Activated T-cell treated with anti-CD3 and anti-CD28 coated beads, Interleukin-2, amount 50 U/mL, for 72 hours (primary cell): ENCODE data around the gene DBT. TPM values are rescaled to one million over a fixed set of nuclear protein-coding genes. Genes with fewer than 3 reads are reported as not detected.
"Not testable (repeated sequence)": the region's sequence is repeated elsewhere in the genome, so short reads cannot be mapped to it uniquely, and the experiment has no call there.

Experiments used
- ATAC-seq, 2 donors: fragments of 150-1000 bp; cut with Tn5 transposase; replicated peaks in 1 of 2; 2 replicates each; pipeline ENCODE4 v1.10.0; 2021; ENCODE audit warnings: moderate library complexity in 2 of 2, mild to moderate bottlenecking in 1 of 2
- DNase-seq, 2 donors: peaks; one replicate each; pipeline ENCODE4 v3.0.0; 2021 to 2022; ENCODE audit warnings: mixed read lengths in 1 of 2
- H3K27ac Mint-ChIP-seq: one replicate; pipeline ENCODE4 v1.8.0; 2022; ENCODE audit warnings: mild to moderate bottlenecking, moderate library complexity, mixed read lengths
- H3K27me3 Mint-ChIP-seq: one replicate; pipeline ENCODE4 v1.8.0; 2022; ENCODE audit warnings: low read depth, mixed read lengths
- H3K36me3 Mint-ChIP-seq, 2 donors: one replicate each; pipeline ENCODE4 v1.8.0; 2022; ENCODE audit warnings: mixed read lengths in 2 of 2, mild to moderate bottlenecking in 1 of 2; ENCODE audit not compliant: insufficient read depth in 2 of 2
- H3K4me1 Mint-ChIP-seq: one replicate; pipeline ENCODE4 v1.8.0; 2022; ENCODE audit warnings: low read depth, mixed read lengths
- H3K4me3 Mint-ChIP-seq, 2 donors: one replicate each; pipeline ENCODE4 v1.8.0; 2022; ENCODE audit warnings: mild to moderate bottlenecking in 2 of 2, mixed read lengths in 2 of 2, moderate library complexity in 2 of 2
- H3K9me3 Mint-ChIP-seq, 2 donors: one replicate each; pipeline ENCODE4 v1.8.0; 2022; ENCODE audit warnings: mixed read lengths in 2 of 2
- total RNA-seq, 2 donors: library from RNA; stranded (reverse); gene quantifications; one replicate each; pipeline ENCODE4 v1.2.3, GENCODE V29; 2022

The DBT gene
- total RNA-seq, 2 donors from 2014 or later = 11.9 to 15.3 TPM

DNA sequence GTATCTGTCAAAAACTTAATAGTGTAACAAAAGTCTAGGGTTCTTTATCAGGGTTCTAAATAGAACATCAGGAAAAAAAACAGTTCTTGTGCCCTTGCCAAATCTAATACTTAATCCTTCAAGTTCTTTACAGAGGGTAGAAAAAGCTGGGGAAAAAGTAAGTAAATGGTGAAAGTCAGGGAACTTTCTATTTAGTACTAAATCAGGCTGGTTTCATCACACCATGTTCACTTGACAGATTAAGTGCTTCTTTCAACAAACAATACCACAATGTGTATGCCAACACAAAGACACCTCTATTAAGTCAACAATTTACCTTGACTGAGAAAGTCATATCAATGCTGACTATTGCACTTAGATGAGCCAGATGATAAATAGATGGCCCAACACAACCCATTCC lies 9.7 kb downstream of the DBT start:
- H3K4me1 Mint-ChIP-seq = peaks cover 13% of the 10 kb centered on the region
- no peak overlapping the region for H3K4me3 Mint-ChIP-seq

DNA sequence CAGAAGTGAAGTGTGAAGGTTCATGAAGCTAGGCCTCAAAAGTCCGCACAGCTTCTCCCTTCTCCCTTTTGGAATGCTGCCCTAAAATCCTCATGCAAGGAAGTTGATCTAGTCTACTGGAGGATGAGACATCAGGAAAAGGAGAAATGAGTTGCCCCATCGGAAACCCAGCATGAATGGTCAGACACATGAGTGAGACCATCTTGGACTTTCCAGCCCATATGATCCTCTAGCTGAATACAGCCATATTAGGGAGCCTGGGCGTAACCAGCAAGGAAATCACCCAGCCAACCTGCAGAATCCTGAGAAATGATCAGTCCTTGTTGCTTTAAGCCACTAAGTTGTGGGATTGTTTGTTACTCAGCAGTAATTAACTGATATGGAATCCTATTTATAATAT lies 12.5 kb downstream of the DBT start:
- H3K9me3 Mint-ChIP-seq = no peaks in the 10 kb centered on the region
- ATAC-seq = no peak
- peaks cover 3% of the 10 kb centered on the region for H3K4me1 Mint-ChIP-seq
- no peak for DNase-seq
- peaks cover 4 to 10% of the 10 kb centered on the region in 2 donors for H3K36me3 Mint-ChIP-seq
- no peak overlapping the region for H3K4me3 Mint-ChIP-seq
- H3K27me3 Mint-ChIP-seq = no peaks in the 10 kb centered on the region
- no peak overlapping the region for H3K27ac Mint-ChIP-seq

More for the DNA sequence above, 9.7 kb downstream of the DBT start:
- Mint-ChIP-seq H3K36me3 (peaks cover 3 to 10% of the 10 kb centered on the region in 2 donors), H3K27me3 (no peaks in the 10 kb centered on the region), H3K27ac (no peak overlapping the region), H3K9me3 (no peaks in the 10 kb centered on the region)
- no peak for DNase-seq
- ATAC-seq = no peak

DNA sequence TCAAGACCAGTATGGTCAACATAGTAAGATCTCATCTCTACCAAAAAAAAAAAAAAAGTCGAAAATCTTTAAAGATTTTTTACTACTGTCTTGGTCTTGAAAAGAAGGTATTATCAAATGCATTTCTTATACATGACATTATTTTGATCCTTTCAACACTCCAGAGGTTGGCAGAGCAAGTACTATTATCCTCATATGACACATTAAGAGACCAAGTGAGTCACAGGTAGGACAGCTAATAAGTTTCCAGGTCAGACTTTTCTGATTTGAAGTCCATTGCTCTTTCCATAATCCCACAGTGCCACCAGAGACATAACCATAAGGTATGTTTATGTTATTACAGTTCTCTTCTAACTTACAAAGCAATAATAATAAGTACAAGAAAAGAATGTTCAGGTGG lies 15.2 kb downstream of the DBT start:
- ATAC-seq = no peak
- H3K27ac Mint-ChIP-seq = no peak overlapping the region
- H3K4me1 Mint-ChIP-seq = peaks cover 25% of the 10 kb centered on the region
- H3K27me3 Mint-ChIP-seq = no peaks in the 10 kb centered on the region
- H3K9me3 Mint-ChIP-seq = no peaks in the 10 kb centered on the region
- H3K4me3 Mint-ChIP-seq = no peak overlapping the region
- H3K36me3 Mint-ChIP-seq = peaks cover 8 to 19% of the 10 kb centered on the region in 2 donors
- DNase-seq = no peak

- H3K9me3 Mint-ChIP-seq, DNase-seq, ATAC-seq, H3K4me3 Mint-ChIP-seq, H3K27me3 Mint-ChIP-seq: not testable (repeated sequence)
- Mint-ChIP-seq H3K36me3 (peaks cover 6 to 15% of the 10 kb centered on the region in 2 donors), H3K27ac (peak overlapping the region; percentile 62), H3K4me1 (peaks cover 22% of the 10 kb centered on the region)
Measured at GRCh38 chr1:100233566-100233965, 16.1 kb downstream of the DBT start.

DNA sequence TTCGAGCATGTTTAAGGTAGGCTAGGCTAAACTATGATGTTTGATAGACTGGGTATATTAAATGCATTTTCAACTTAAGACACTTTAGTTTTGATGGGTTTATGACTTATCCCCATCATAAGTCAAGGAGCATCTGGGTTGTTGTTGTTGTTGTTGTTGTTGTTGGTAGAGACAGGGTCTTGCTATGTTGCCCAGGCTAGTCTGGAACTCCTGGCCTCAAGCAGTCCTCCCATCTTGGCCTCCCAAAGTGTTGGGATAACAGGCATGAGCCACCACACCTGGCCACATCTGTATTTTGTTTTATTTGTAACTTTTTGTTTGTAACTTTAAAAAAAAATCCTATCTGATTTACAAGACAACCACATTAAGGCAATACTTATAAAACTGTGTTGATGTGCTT lies 17.5 kb downstream of the DBT start:
- Mint-ChIP-seq H3K36me3 (peaks cover 6 to 15% of the 10 kb centered on the region in 2 donors), H3K27ac (no peak overlapping the region), H3K9me3 (no peaks in the 10 kb centered on the region), H3K4me3 (no peak overlapping the region), H3K27me3 (no peaks in the 10 kb centered on the region), H3K4me1 (peaks cover 22% of the 10 kb centered on the region)
- DNase-seq (no peak), ATAC-seq (no peak)

GRCh38 chr1:100231721-100232120 lies 17.9 kb downstream of the DBT start:
- no peak for ATAC-seq
- DNase-seq = no peak
- Mint-ChIP-seq H3K4me1 (peaks cover 22% of the 10 kb centered on the region), H3K4me3 (no peak overlapping the region), H3K9me3 (no peaks in the 10 kb centered on the region), H3K27me3 (no peaks in the 10 kb centered on the region), H3K36me3 (peaks cover 6 to 11% of the 10 kb centered on the region in 2 donors), H3K27ac (no peak overlapping the region)

GRCh38 chr1:100230765-100231164 lies 18.9 kb downstream of the DBT start:
- peak; percentile 94 to 98 for ATAC-seq
- peak overlapping the region; percentile 79 for H3K27ac Mint-ChIP-seq

GRCh38 chr1:100229681-100230443 lies 19.8 kb downstream of the DBT start:
- no peaks in the 10 kb centered on the region for H3K27me3 Mint-ChIP-seq
- H3K4me3 Mint-ChIP-seq = no peak overlapping the region
- peaks cover 6 to 13% of the 10 kb centered on the region in 2 donors for H3K36me3 Mint-ChIP-seq
- no peak for DNase-seq
- peak overlapping the region; percentile 42 for H3K27ac Mint-ChIP-seq
- H3K4me1 Mint-ChIP-seq = peaks cover 22% of the 10 kb centered on the region
- no peaks in the 10 kb centered on the region for H3K9me3 Mint-ChIP-seq
- no peak for ATAC-seq

More at GRCh38 chr1:100230765-100231164, 18.9 kb downstream of the DBT start:
- no peaks in the 10 kb centered on the region for H3K9me3 Mint-ChIP-seq
- peaks cover 6 to 13% of the 10 kb centered on the region in 2 donors for H3K36me3 Mint-ChIP-seq
- no peaks in the 10 kb centered on the region for H3K27me3 Mint-ChIP-seq
- H3K4me3 Mint-ChIP-seq = peak overlapping the region in 1 of 2 donors; percentile 25
- no peak for DNase-seq
- peaks cover 22% of the 10 kb centered on the region for H3K4me1 Mint-ChIP-seq

GRCh38 chr1:100222428-100222827 lies 27.2 kb downstream of the DBT start:
- no peaks in the 10 kb centered on the region for H3K27me3 Mint-ChIP-seq
- H3K27ac Mint-ChIP-seq = no peak overlapping the region
- ATAC-seq (no peak), DNase-seq (no peak)
- H3K4me1 Mint-ChIP-seq = peaks cover 12% of the 10 kb centered on the region
- H3K9me3 Mint-ChIP-seq = no peaks in the 10 kb centered on the region
- H3K4me3 Mint-ChIP-seq = no peak overlapping the region
- H3K36me3 Mint-ChIP-seq = peaks cover 3 to 6% of the 10 kb centered on the region in 2 donors

DNA sequence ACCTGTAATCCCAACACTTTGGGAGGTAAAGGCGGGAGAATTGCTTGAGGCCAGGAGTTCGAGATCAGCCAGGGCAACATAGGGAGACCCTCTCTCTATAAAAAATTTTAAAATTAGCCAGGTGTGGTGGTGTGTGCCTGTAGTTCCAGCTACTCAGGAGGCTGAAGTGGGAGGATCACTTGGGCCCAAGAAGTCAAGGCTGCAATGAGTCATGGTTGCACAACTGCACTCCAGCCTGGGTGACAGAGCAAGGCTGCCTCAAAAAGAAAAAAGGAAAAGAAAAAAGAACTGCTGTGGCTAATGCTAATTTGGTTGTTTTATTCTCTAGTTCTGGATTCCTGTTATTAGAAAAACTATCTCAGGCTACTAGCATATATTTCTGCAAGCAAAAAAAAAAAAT lies 29.8 kb downstream of the DBT start:
- no peaks in the 10 kb centered on the region for H3K27me3 Mint-ChIP-seq
- ATAC-seq (no peak), DNase-seq (peak in 1 of 2 donors; percentile 3)
- H3K27ac Mint-ChIP-seq = peak overlapping the region; percentile 2
- H3K4me1 Mint-ChIP-seq = peaks cover 12% of the 10 kb centered on the region
- no peaks in the 10 kb centered on the region for H3K9me3 Mint-ChIP-seq
- H3K4me3 Mint-ChIP-seq = no peak overlapping the region
- H3K36me3 Mint-ChIP-seq = peaks cover 3 to 5% of the 10 kb centered on the region in 2 donors

DNA sequence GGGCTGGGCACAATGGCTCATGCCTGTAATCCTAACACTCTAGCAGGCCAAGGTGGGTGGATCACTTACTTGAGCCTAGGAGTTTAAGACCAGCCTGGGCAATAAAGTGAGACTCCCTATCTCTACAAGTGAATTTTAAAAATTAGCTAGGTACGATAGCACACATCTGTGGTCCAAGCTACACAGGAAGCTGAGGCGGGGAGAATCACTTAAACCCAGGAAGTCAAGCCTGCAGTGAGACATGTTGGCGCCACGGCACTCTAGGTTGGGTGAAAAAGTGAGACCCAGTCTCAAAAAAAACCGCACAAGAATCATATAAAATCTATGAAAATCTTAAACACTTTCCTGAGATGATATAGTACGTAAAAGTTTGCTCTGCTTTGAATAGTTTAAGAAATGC lies 30.2 kb downstream of the DBT start:
- DNase-seq (no peak), ATAC-seq (no peak)
- Mint-ChIP-seq H3K4me1 (peaks cover 12% of the 10 kb centered on the region), H3K4me3 (no peak overlapping the region), H3K36me3 (peaks cover 3 to 5% of the 10 kb centered on the region in 2 donors), H3K27ac (no peak overlapping the region), H3K27me3 (no peaks in the 10 kb centered on the region), H3K9me3 (no peaks in the 10 kb centered on the region)

GRCh38 chr1:100217834-100218233 lies 31.8 kb downstream of the DBT start:
- Mint-ChIP-seq H3K4me3 (no peak overlapping the region), H3K36me3 (peaks cover 3 to 5% of the 10 kb centered on the region in 2 donors), H3K4me1 (peaks cover 12% of the 10 kb centered on the region), H3K27ac (no peak overlapping the region), H3K9me3 (no peaks in the 10 kb centered on the region), H3K27me3 (no peaks in the 10 kb centered on the region)
- no peak for ATAC-seq
- no peak for DNase-seq

GRCh38 chr1:100215101-100215500 lies 34.5 kb downstream of the DBT start:
- Mint-ChIP-seq H3K27me3 (no peaks in the 10 kb centered on the region), H3K27ac (no peak overlapping the region), H3K36me3 (peaks cover 3 to 10% of the 10 kb centered on the region in 2 donors), H3K4me1 (peaks cover 6% of the 10 kb centered on the region), H3K9me3 (no peaks in the 10 kb centered on the region), H3K4me3 (no peak overlapping the region)
- DNase-seq (no peak), ATAC-seq (no peak)

- Mint-ChIP-seq H3K4me3 (no peak overlapping the region), H3K4me1 (no peaks in the 10 kb centered on the region), H3K27me3 (no peaks in the 10 kb centered on the region), H3K36me3 (peaks cover 0 to 7% of the 10 kb centered on the region in 2 donors), H3K27ac (no peak overlapping the region), H3K9me3 (no peaks in the 10 kb centered on the region)
- DNase-seq (no peak), ATAC-seq (no peak)
Measured at GRCh38 chr1:100213141-100213540, 36.5 kb downstream of the DBT start.
